Kidney (tissue), 14 donors: ENCODE results near the gene FAM53B. TPM values are rescaled to one million over a fixed set of nuclear protein-coding genes. Genes with fewer than 3 reads are reported as not detected.

Experiments
- DNase-seq, 5 donors: peaks; one replicate each; pipeline ENCODE4 v3.0.0-alpha.2; 2013 to 2020
- FAIRE-seq: peaks from 2 replicates; lab custom pipeline; 2012; peaks lifted over from hg19 to GRCh38; lab: Jason Lieb, UNC
- H3K27ac ChIP-seq, 2 donors: one replicate each; pipeline ENCODE4 v1.7.0; 2013; ENCODE audit warnings: low read depth in 2 of 2, low read length in 2 of 2, inconsistent platforms in 1 of 2
- H3K27me3 ChIP-seq: one replicate; pipeline ENCODE4 v1.7.1; 2013; ENCODE audit warnings: low read length, inconsistent platforms; ENCODE audit not compliant: control insufficient read depth, insufficient read depth
- H3K36me3 ChIP-seq, 3 donors: one replicate each; pipeline versions ENCODE4 v1.7.0 to v1.7.1; 2013; ENCODE audit warnings: low read length in 3 of 3, control low read depth in 1 of 3, inconsistent platforms in 1 of 3; ENCODE audit not compliant: insufficient read depth in 3 of 3, control insufficient read depth in 2 of 3
- H3K4me1 ChIP-seq, 3 donors: one replicate each; pipeline versions ENCODE4 v1.7.0 to v1.7.1; 2013; ENCODE audit warnings: low read length in 3 of 3, inconsistent platforms in 1 of 3, low read depth in 1 of 3; ENCODE audit not compliant: control insufficient read depth in 2 of 3, insufficient read depth in 2 of 3
- H3K4me3 ChIP-seq, 3 donors: one replicate each; pipeline versions ENCODE4 v1.7.0 to v1.8.1; 2013; ENCODE audit warnings: low read length in 3 of 3, control low read depth in 1 of 3, inconsistent platforms in 1 of 3
- H3K9ac ChIP-seq, 3 donors: one replicate each; pipeline versions ENCODE4 v1.7.0 to v1.7.1; 2013; ENCODE audit warnings: low read length in 3 of 3, control low read depth in 1 of 3, inconsistent platforms in 1 of 3
- H3K9me3 ChIP-seq, 3 donors: one replicate each; pipeline versions ENCODE4 v1.7.0 to v1.7.1; 2013; ENCODE audit warnings: low read length in 3 of 3, control low read depth in 1 of 3, inconsistent platforms in 1 of 3; ENCODE audit not compliant: control insufficient read depth in 2 of 3, insufficient read depth in 1 of 3
- CTCF ChIP-seq: IDR thresholded peaks from 3 replicates; pipeline ENCODE4 v1.5.1; 2012; ENCODE audit warnings: mild to moderate bottlenecking, moderate library complexity, borderline replicate concordance; ENCODE audit not compliant: insufficient read depth; ENCODE audit errors: extremely low read depth
- intact Hi-C: fragments of 100-400 bp; cut with DNase I; formaldehyde crosslinking; loops from one replicate; pipeline ENCODE4 v1.11.1; 2022
- polyA plus RNA-seq: library from polyadenylated mRNA; stranded (reverse); fragments of 350-450 nt; fragmentation: Illumina TruSeq; extraction: RNeasy Lipid Tissue Mini Kit (QIAGEN cat#74804); gene quantifications from one replicate; pipeline ENCODE4 v1.2.3, GENCODE V29; 2014; ENCODE audit warnings: low read depth, low replicate concordance; ENCODE audit not compliant: insufficient read depth
- total RNA-seq: library from RNA; stranded (reverse); fragmentation: NEBNext Ultra II Directional; extraction: Animal tissue kit (Norgen Biotek cat#: 25700); gene quantifications from one replicate; pipeline ENCODE4 v1.2.1, GENCODE V29; 2021
- donor health status: control.
- donor health status: control.
- donor health status: control.
- donor health status: control.
- donor health status: control.
- donor health status: DM: yes; HTN: yes; CAD: no.
- donor health status: Normal renal cell carcinoma (clear cell type).

The FAM53B gene
- total and polyA plus RNA-seq, 2 donors from 2014 or later, result 11.8 to 30.0 TPM

GRCh38 chr10:124710266-124710881 is 33.8 kb downstream of the FAM53B start:
- H3K4me3 ChIP-seq, result no peak overlapping the region
- peak overlapping the region; percentile 84 to 87 for H3K27ac ChIP-seq
- intact Hi-C loops, result no loop called here
- peak; percentile 74 to 87 (median 77) for DNase-seq
- no peak for FAIRE-seq
- peaks cover 0 to 3% (median 0%) of the 10 kb centered on the region in 3 donors for H3K36me3 ChIP-seq
- no peaks in the 10 kb centered on the region for H3K9me3 ChIP-seq
- TF ChIP-seq CTCF, result no peak
- H3K4me1 ChIP-seq, result peaks cover 7 to 73% (median 69%) of the 10 kb centered on the region in 3 donors
- peak overlapping the region in 1 of 3 donors; percentile 60 for H3K9ac ChIP-seq
- no peaks in the 10 kb centered on the region for H3K27me3 ChIP-seq

GRCh38 chr10:124709861-124710260 is 34.3 kb downstream of the FAM53B start:
- intact Hi-C loops, result no loop called here
- FAIRE-seq, result no peak

GRCh38 chr10:124708922-124709520 is 35.2 kb downstream of the FAM53B start:
- H3K9ac ChIP-seq, result peak overlapping the region in 2 of 3 donors; percentile 6 to 60
- intact Hi-C loops, result no loop called here
- DNase-seq (peak; percentile 64 to 91 (median 76)), FAIRE-seq (no peak)
- H3K36me3 ChIP-seq, result peaks cover 0 to 3% (median 0%) of the 10 kb centered on the region in 3 donors
- TF ChIP-seq CTCF, result no peak
- H3K27me3 ChIP-seq, result no peaks in the 10 kb centered on the region
- H3K27ac ChIP-seq, result peak overlapping the region; percentile 84 to 87
- H3K4me1 ChIP-seq, result peaks cover 6 to 82% (median 77%) of the 10 kb centered on the region in 3 donors
- H3K9me3 ChIP-seq, result no peaks in the 10 kb centered on the region
- no peak overlapping the region for H3K4me3 ChIP-seq

More at GRCh38 chr10:124709861-124710260, 34.3 kb downstream of the FAM53B start:
- no peak for TF ChIP-seq CTCF
- H3K4me1 ChIP-seq, result peaks cover 6 to 74% (median 73%) of the 10 kb centered on the region in 3 donors
- peak overlapping the region in 1 of 3 donors; percentile 60 for H3K9ac ChIP-seq
- H3K27me3 ChIP-seq, result no peaks in the 10 kb centered on the region
- peak overlapping the region; percentile 84 to 87 for H3K27ac ChIP-seq
- H3K36me3 ChIP-seq, result peaks cover 0 to 3% (median 0%) of the 10 kb centered on the region in 3 donors
- DNase-seq, result peak in 1 of 5 donors; percentile 87
- H3K4me3 ChIP-seq, result no peak overlapping the region
- H3K9me3 ChIP-seq, result no peaks in the 10 kb centered on the region
